Body of pancreas (tissue), 4 donors: Measurements from ENCODE around the gene TMEM134. TPM values are rescaled to one million over a fixed set of nuclear protein-coding genes. Genes with fewer than 3 reads are reported as not detected.
"Not testable (repeated sequence)": the region's sequence is repeated elsewhere in the genome, so short reads cannot be mapped to it uniquely, and the experiment has no call there.

Experiments
- ATAC-seq: fragments of 150-250 bp; one replicate; pipeline ENCODE4 v1.9.1; 2016
- DNase-seq, 4 donors: peaks; one replicate each; pipeline ENCODE4 v3.0.0-alpha.2; 2019
- H3K27ac ChIP-seq, 4 donors: fragments of 200-600 bp; sonication (generic); 1 replicate in 3 of 4; 2 replicates in 1 of 4; pipeline versions ENCODE4 v1.5.1 to v1.6.1; 2016 to 2019; ENCODE audit warnings: mild to moderate bottlenecking in 1 of 4, mixed read lengths in 1 of 4, moderate library complexity in 1 of 4
- H3K27me3 ChIP-seq, 2 donors: fragments of 200-600 bp; sonication (generic); one replicate each; pipeline ENCODE4 v1.6.0; 2016; ENCODE audit warnings: mild to moderate bottlenecking in 1 of 2
- H3K36me3 ChIP-seq, 2 donors: fragments of 200-600 bp; sonication (generic); replicated peaks in 1 of 2; 2 replicates each; pipeline ENCODE4 v1.5.1; 2016; ENCODE audit warnings: low read depth in 2 of 2; ENCODE audit not compliant: insufficient read depth in 1 of 2
- H3K4me1 ChIP-seq: fragments of 200-600 bp; sonication (generic); one replicate; pipeline ENCODE4 v1.6.0; 2016
- H3K4me3 ChIP-seq, 2 donors: fragments of 200-600 bp; sonication (generic); 1 replicate in 1 of 2; 2 replicates in 1 of 2; pipeline ENCODE4 v1.5.1; 2016 to 2019
- H3K9me3 ChIP-seq, 3 donors: fragments of 200-600 bp; sonication (generic); 1 replicate in 2 of 3; 2 replicates in 1 of 3; pipeline ENCODE4 v1.5.1; 2016
- POLR2A ChIP-seq, 3 donors: fragments of 450-650 bp; IDR thresholded peaks; one replicate each; pipeline ENCODE4 v1.6.1; 2016; ENCODE audit warnings: antibody characterized with exemption in 3 of 3, mild to moderate bottlenecking in 2 of 3
- WGBS, 2 donors: methylation state at CpG; one replicate each; pipeline ENCODE4 v1.1.5; 2017; 5-methylcytosine and 5-hydroxymethylcytosine counted together
- intact Hi-C: fragments of 100-400 bp; cut with DNase I; formaldehyde crosslinking; loops from one replicate; pipeline ENCODE4 v1.15.1; 2023
- total RNA-seq, 2 donors: library from RNA; depleted of rRNA; stranded (reverse); fragments of >200 nt; gene quantifications; one replicate each; pipeline ENCODE4 v1.1.0, GENCODE V29; 2016
- TF ChIP-seq, protein P1 (sequence below), 7 experiments: fragments of 450-650 bp in 4 of 7; fragments of 200-600 bp in 3 of 7; sonication (generic) in 3 of 7; IDR thresholded peaks; one replicate each; pipeline ENCODE4 v1.5.1; 2016 to 2019; ENCODE audit warnings: antibody characterized with exemption in 7 of 7

TMEM134 gene, protein sequence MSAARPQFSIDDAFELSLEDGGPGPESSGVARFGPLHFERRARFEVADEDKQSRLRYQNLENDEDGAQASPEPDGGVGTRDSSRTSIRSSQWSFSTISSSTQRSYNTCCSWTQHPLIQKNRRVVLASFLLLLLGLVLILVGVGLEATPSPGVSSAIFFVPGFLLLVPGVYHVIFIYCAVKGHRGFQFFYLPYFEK
- 100 to 1,000 TPM in 1 of 2 donors, 10 to 100 TPM in 1; 69.5 to 118 TPM for total RNA-seq

DNA sequence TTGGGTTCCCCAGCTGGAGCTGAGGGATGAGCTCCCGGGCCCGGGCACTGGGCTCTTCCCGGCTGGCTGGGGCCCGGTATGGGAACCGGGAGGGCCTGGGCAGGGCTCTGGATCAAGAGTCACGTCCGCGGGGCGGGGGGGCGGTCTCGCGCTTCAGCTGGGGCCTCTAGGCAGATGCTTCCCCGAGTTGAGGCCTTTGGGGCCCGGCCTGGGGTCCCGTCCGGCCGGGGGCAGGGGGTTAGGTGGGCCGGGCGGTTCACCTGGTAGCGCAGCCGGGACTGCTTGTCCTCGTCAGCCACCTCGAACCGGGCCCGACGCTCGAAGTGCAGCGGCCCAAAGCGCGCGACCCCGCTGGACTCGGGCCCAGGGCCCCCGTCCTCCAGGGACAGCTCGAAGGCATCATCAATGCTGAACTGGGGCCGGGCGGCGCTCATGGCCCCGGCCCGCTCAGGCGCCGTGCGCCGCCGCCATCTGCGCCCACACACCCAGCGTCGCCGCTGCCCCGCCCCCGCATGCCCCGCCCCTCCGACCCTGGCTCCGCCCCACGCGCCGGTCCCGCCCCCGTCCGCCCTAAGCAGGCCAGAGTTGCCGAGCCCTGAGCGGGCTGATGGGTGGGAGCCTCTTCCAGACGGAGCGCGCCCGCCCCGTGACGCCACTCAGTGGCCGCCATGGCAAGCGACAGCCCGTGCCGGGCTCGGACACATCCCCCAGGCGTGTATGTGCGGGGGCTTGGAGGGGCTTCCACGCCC, at the start of gene TMEM134:
Gene TMEM134 (minus strand): TSS at position 493 of the 749 bp plus-strand sequence. CDS start 59 bp downstream, at position 434.
- H3K36me3 ChIP-seq, result no peaks in the 10 kb centered on the region
- H3K4me3 ChIP-seq, result peak within 1 kb of the TSS; percentile 85 to 89
- H3K4me1 ChIP-seq, result peaks cover 49% of the 10 kb centered on the region
- TF ChIP-seq POLR2A (IDR thresholded peaks at IDR 0.05), result peak; percentile 83 to 95 (median 92)
- TF ChIP-seq, protein P1, sequence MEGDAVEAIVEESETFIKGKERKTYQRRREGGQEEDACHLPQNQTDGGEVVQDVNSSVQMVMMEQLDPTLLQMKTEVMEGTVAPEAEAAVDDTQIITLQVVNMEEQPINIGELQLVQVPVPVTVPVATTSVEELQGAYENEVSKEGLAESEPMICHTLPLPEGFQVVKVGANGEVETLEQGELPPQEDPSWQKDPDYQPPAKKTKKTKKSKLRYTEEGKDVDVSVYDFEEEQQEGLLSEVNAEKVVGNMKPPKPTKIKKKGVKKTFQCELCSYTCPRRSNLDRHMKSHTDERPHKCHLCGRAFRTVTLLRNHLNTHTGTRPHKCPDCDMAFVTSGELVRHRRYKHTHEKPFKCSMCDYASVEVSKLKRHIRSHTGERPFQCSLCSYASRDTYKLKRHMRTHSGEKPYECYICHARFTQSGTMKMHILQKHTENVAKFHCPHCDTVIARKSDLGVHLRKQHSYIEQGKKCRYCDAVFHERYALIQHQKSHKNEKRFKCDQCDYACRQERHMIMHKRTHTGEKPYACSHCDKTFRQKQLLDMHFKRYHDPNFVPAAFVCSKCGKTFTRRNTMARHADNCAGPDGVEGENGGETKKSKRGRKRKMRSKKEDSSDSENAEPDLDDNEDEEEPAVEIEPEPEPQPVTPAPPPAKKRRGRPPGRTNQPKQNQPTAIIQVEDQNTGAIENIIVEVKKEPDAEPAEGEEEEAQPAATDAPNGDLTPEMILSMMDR (IDR thresholded peaks at IDR 0.05), result peak; percentile 18 to 66 (median 48)
- peak; percentile 84 for ATAC-seq
- intact Hi-C loops, result no loop called here
- WGBS, 2 donors, result 0% methylated on average over 2 to 64 of the region's 76 CpGs
- no peaks in the 10 kb centered on the region for H3K9me3 ChIP-seq
- DNase-seq, result peak; percentile 91 to 95 (median 92)
- no peaks in the 10 kb centered on the region for H3K27me3 ChIP-seq
- H3K27ac ChIP-seq, result peak within 1 kb of the TSS; percentile 82 to 93 (median 87)

DNA sequence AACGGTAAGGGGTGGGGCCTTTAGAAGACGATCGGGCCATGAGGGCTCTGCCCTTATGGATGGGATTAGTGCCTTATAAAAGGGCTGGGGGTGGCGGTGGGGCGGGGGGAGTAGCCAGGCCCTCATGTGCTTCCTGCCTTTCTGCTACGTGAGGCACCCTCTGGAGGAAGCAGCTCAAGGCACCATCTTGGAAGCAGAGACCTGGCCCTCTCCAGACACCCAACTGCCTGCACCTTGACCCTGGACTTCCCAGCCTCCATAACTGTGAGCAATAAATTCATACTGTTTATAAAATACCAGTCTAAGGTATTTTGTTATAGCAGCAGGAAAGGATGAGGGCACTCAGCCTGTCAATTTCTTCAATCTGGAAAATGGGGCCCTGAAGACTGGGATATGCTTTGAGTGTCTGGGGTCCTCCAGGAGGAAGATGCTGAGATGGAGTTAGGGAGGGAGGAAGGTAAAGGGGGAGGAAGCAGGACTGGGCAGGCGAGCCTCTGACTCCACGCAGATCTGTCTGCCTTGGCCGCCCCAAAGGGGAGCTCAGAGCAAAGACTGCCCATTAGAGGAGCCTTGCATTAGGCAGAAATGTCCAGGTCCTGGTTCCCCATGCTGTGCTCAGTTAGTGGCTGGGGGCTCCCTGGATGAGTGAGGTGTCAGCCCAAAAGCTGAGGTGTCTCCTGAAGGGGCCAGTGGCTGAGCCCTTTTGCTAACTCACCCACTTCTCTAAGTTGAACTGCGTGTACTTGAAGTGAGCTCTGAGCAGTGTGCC, 48.9 kb upstream of the TMEM134 start:
- WGBS, 2 donors, result 81 to 87% methylated on average over 7 to 10 of the region's 10 CpGs
- Histone ChIP-seq H3K27ac (no peak overlapping the region), H3K4me1 (no peaks in the 10 kb centered on the region), H3K4me3 (no peak overlapping the region), H3K36me3 (no peaks in the 10 kb centered on the region), H3K27me3 (no peaks in the 10 kb centered on the region), H3K9me3 (no peaks in the 10 kb centered on the region)
- DNase-seq (no peak), ATAC-seq (no peak)
- TF ChIP-seq, protein P1 (IDR thresholded peaks at IDR 0.05), result no peak
- TF ChIP-seq POLR2A (IDR thresholded peaks at IDR 0.05), result no peak
- intact Hi-C loops, result no loop called here

DNA sequence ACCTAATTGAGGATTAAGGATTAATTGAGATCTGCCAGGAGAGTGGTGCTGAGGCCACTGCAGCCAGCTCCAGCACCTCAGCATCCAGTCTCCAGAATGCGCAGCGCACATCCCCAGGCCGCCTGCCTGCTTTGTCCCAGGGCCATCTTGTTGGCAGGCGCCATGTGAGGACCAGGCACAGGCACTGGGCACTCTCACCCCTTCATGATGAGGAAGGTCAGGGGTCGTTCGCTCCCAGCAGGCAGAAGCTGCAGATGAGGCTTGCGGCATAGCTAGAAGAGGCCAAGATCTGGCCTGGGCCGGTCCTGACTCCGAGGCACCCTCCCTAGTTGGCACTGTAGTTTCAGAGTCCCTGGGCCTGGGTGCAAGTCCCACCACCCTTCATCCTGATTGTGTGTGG, 47.8 kb upstream of the TMEM134 start:
- Histone ChIP-seq H3K4me3 (no peak overlapping the region), H3K27me3 (no peaks in the 10 kb centered on the region), H3K27ac (no peak overlapping the region), H3K9me3 (no peaks in the 10 kb centered on the region), H3K36me3 (no peaks in the 10 kb centered on the region), H3K4me1 (no peaks in the 10 kb centered on the region)
- WGBS, 2 donors, result 83 to 89% methylated on average over 2 to 9 of the region's 9 CpGs
- DNase-seq (no peak), ATAC-seq (no peak)
- intact Hi-C loops, result no loop called here
- TF ChIP-seq POLR2A (IDR thresholded peaks at IDR 0.05), result no peak
- TF ChIP-seq, protein P1 (IDR thresholded peaks at IDR 0.05), result no peak

DNA sequence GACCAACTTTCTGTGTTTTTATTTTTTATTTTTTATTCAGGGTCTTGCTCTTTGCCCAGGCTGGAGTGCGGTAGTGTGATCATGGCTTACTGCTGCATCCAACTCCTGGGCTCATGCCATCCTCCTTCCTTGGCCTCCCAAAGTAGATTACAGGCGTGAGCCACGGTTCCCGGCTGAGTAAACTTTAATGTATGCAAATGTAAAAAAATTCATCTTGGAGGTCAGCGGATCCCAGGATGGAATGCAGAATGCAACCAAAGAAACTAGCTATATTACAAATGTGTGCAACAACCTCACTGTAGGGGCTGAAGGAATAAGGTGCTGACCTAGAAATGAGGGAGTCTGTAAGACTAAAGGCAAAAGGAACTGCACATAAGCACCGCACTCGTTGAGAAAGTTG, 45.1 kb upstream of the TMEM134 start:
- 68 to 75% methylated on average over 7 of the region's 7 CpGs for WGBS, 2 donors
- no peaks in the 10 kb centered on the region for H3K27me3 ChIP-seq
- H3K9me3 ChIP-seq, result no peaks in the 10 kb centered on the region
- H3K4me1 ChIP-seq, result peaks cover 1% of the 10 kb centered on the region
- ATAC-seq (no peak), DNase-seq (no peak)
- H3K4me3 ChIP-seq, result no peak overlapping the region
- intact Hi-C loops, result no loop called here
- H3K36me3 ChIP-seq, result no peaks in the 10 kb centered on the region
- no peak overlapping the region for H3K27ac ChIP-seq
- TF ChIP-seq POLR2A (IDR thresholded peaks at IDR 0.05), result no peak
- TF ChIP-seq, protein P1 (IDR thresholded peaks at IDR 0.05), result no peak

DNA sequence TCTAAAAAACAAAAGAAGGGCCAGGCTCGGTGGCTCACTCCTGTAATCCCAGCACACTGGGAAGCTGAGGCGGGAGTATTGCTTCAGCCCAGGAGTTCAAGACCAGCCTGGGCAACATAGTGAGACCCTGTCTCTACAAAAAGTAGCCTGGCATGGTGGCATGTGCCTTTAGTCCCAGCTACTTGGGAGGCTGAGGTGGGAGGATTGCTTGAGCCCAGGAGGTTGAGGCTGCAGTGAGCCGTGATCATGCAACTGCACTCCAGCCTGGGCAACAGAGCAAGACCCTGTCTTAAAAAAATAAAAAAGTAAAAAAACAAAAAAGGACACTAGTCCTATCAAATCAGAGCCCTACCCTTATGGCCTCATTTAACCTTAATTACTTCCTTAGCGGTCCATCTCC, 42.5 kb upstream of the TMEM134 start:
- H3K27ac ChIP-seq, H3K36me3 ChIP-seq, H3K27me3 ChIP-seq, H3K4me3 ChIP-seq, ATAC-seq, DNase-seq, intact Hi-C loops, H3K9me3 ChIP-seq: not testable (repeated sequence)
- 94% methylated on average over 4 of the region's 4 CpGs for WGBS, 2 donors
- peaks cover 17% of the 10 kb centered on the region for H3K4me1 ChIP-seq
